CD14-positive monocyte (primary cell): ENCODE data around the gene CLDN24. TPM values are rescaled to one million over a fixed set of nuclear protein-coding genes. Genes with fewer than 3 reads are reported as not detected.

Experiments used
- DNase-seq, 3 donors: peaks; one replicate each; pipeline ENCODE4 v3.0.0-alpha.2; 2011 to 2022
- H2AFZ ChIP-seq: 2 replicates; pipeline ENCODE4 v1.6.0; 2012; ENCODE audit warnings: mild to moderate bottlenecking, low read depth, low read length, inconsistent platforms; ENCODE audit not compliant: insufficient read depth, poor library complexity, severe bottlenecking
- H3K27ac ChIP-seq, 2 donors: 1 replicate in 1 of 2; 2 replicates in 1 of 2; pipeline ENCODE4 v1.5.1; 2012 to 2013; ENCODE audit warnings: low read length in 2 of 2, control low read depth in 1 of 2, inconsistent platforms in 1 of 2, low read depth in 1 of 2, mild to moderate bottlenecking in 1 of 2
- H3K27me3 ChIP-seq, 2 donors: one replicate each; pipeline versions ENCODE4 v1.6.0 to v1.6.1; 2011 to 2013; ENCODE audit warnings: low read length in 2 of 2; ENCODE audit not compliant: control insufficient read depth in 2 of 2, insufficient read depth in 2 of 2
- H3K36me3 ChIP-seq, 2 donors: replicated peaks in 1 of 2; 1 replicate in 1 of 2; 2 replicates in 1 of 2; pipeline versions ENCODE4 v1.5.1 to v1.6.1; 2012 to 2013; ENCODE audit warnings: low read length in 2 of 2, control low read depth in 1 of 2, inconsistent platforms in 1 of 2, mild to moderate bottlenecking in 1 of 2; ENCODE audit not compliant: insufficient read depth in 2 of 2, control insufficient read depth in 1 of 2
- H3K4me1 ChIP-seq, 2 donors: 1 replicate in 1 of 2; 2 replicates in 1 of 2; pipeline versions ENCODE4 v1.5.1 to v1.6.1; 2012 to 2013; ENCODE audit warnings: low read length in 2 of 2, control low read depth in 1 of 2, inconsistent platforms in 1 of 2, mild to moderate bottlenecking in 1 of 2, moderate library complexity in 1 of 2; ENCODE audit not compliant: insufficient read depth in 2 of 2, control insufficient read depth in 1 of 2
- H3K4me2 ChIP-seq: replicated peaks from 2 replicates; pipeline ENCODE3; 2012; ENCODE audit warnings: low read length, moderate library complexity, mild to moderate bottlenecking; ENCODE audit not compliant: poor library complexity, severe bottlenecking; ENCODE audit errors: extremely low read depth
- H3K4me3 ChIP-seq, 3 experiments: fragments of 200-600 bp in 1 of 3; sonication (generic) in 1 of 3; replicated peaks in 1 of 3; 1 replicate in 2 of 3; 2 replicates in 1 of 3; pipeline ENCODE4 v1.5.1; 2011 to 2013; ENCODE audit warnings: low read length in 3 of 3, mild to moderate bottlenecking in 3 of 3, control low read depth in 2 of 3, low read depth in 2 of 3, inconsistent platforms in 1 of 3, moderate library complexity in 1 of 3
- H3K79me2 ChIP-seq: 2 replicates; pipeline ENCODE4 v1.6.0; 2012; ENCODE audit warnings: mild to moderate bottlenecking, control low read depth, inconsistent platforms, low read length, moderate library complexity; ENCODE audit not compliant: insufficient read depth
- H3K9ac ChIP-seq: 2 replicates; pipeline ENCODE4 v1.6.0; 2017; ENCODE audit warnings: low read length, mild to moderate bottlenecking; ENCODE audit not compliant: insufficient read depth, poor library complexity, severe bottlenecking
- H3K9me3 ChIP-seq, 2 donors: replicated peaks in 1 of 2; 1 replicate in 1 of 2; 2 replicates in 1 of 2; pipeline versions ENCODE4 v1.5.1 to v1.6.1; 2012 to 2013; ENCODE audit warnings: low read length in 2 of 2, control low read depth in 1 of 2; ENCODE audit not compliant: control insufficient read depth in 1 of 2, insufficient read depth in 1 of 2
- H4K20me1 ChIP-seq: 2 replicates; pipeline ENCODE4 v1.6.0; 2012; ENCODE audit warnings: mild to moderate bottlenecking, low read length, control low read depth, moderate library complexity; ENCODE audit not compliant: insufficient read depth
- H3K27ac Mint-ChIP-seq, 7 donors: one replicate each; pipeline ENCODE4 v1.8.0; 2020; ENCODE audit warnings: mild to moderate bottlenecking in 7 of 7, mixed read lengths in 7 of 7, moderate library complexity in 6 of 7, inconsistent platforms in 2 of 7
- H3K27me3 Mint-ChIP-seq, 3 donors: one replicate each; pipeline ENCODE4 v1.8.0; 2021 to 2022; ENCODE audit warnings: low read depth in 3 of 3, mild to moderate bottlenecking in 3 of 3, mixed read lengths in 3 of 3, moderate library complexity in 3 of 3, inconsistent platforms in 1 of 3
- H3K36me3 Mint-ChIP-seq, 2 donors: one replicate each; pipeline ENCODE4 v1.8.0; 2020; ENCODE audit warnings: mixed read lengths in 2 of 2, inconsistent platforms in 1 of 2, mild to moderate bottlenecking in 1 of 2
- H3K4me1 Mint-ChIP-seq: one replicate; pipeline ENCODE4 v1.8.0; 2020; ENCODE audit warnings: mild to moderate bottlenecking, mixed read lengths
- H3K4me3 Mint-ChIP-seq, 2 donors: one replicate each; pipeline ENCODE4 v1.8.0; 2020; ENCODE audit warnings: mild to moderate bottlenecking in 2 of 2, mixed read lengths in 2 of 2, moderate library complexity in 1 of 2
- H3K9me3 Mint-ChIP-seq, 7 donors: one replicate each; pipeline ENCODE4 v1.8.0; 2020 to 2022; ENCODE audit warnings: mixed read lengths in 7 of 7, mild to moderate bottlenecking in 6 of 7, moderate library complexity in 6 of 7, inconsistent platforms in 2 of 7
- CTCF ChIP-seq: fragments of 200-600 bp; IDR thresholded peaks from one replicate; pipeline ENCODE4 v1.8.0; 2022; ENCODE audit warnings: antibody characterized with exemption, mild to moderate bottlenecking
- WGBS: methylation state at CpG from one replicate; pipeline ENCODE4 v1.1.5; 2013; ENCODE audit warnings: missing lambda C conversion rate; ENCODE audit not compliant: insufficient coverage; 5-methylcytosine and 5-hydroxymethylcytosine counted together
- intact Hi-C, 2 donors: fragments of 100-400 bp; cut with micrococcal nuclease; formaldehyde crosslinking; loops; one replicate each; pipeline versions ENCODE4 v1.15.0 to v1.15.1; 2023
- polyA plus RNA-seq, 3 donors: library from polyadenylated mRNA; depleted of rRNA in 1 of 3; unstranded in 2 of 3; stranded (reverse) in 1 of 3; fragments of 300-500 nt in 2 of 3; fragments of >200 nt in 1 of 3; fragmentation: Illumina TruSeq in 2 of 3; gene quantifications; 1 replicate in 2 of 3; 2 replicates in 1 of 3; pipeline ENCODE4 v1.2.3, GENCODE V29; 2012 to 2021

CLDN24 gene
- polyA plus RNA-seq, 3 donors = not detected

GRCh38 chr4:183306811-183307210 lies 15.4 kb downstream of the CLDN24 start:
- H3K4me2 ChIP-seq = no peak overlapping the region

GRCh38 chr4:183304538-183304937 lies 17.7 kb downstream of the CLDN24 start:
- Mint-ChIP-seq H3K27ac (no peak overlapping the region), H3K36me3 (peaks cover 0 to 2% of the 10 kb centered on the region in 2 donors), H3K4me3 (no peak overlapping the region), H3K4me1 (peaks cover 3% of the 10 kb centered on the region), H3K9me3 (no peaks in the 10 kb centered on the region), H3K27me3 (no peaks in the 10 kb centered on the region)
- H2AFZ ChIP-seq = no peak overlapping the region
- no peaks in the 10 kb centered on the region for H4K20me1 ChIP-seq
- intact Hi-C loops = no loop called here
- no peak overlapping the region for H3K4me2 ChIP-seq
- no peak for DNase-seq
- no peak overlapping the region for H3K9ac ChIP-seq
- no peaks in the 10 kb centered on the region for H3K79me2 ChIP-seq
- no peaks in the 10 kb centered on the region for H3K27me3 ChIP-seq
- no peak for TF ChIP-seq CTCF
- no peaks in the 10 kb centered on the region for H3K36me3 ChIP-seq
- H3K9me3 ChIP-seq = no peaks in the 10 kb centered on the region
- no peak overlapping the region for H3K27ac ChIP-seq
- WGBS = no CpG with 5 or more reads among the region's 2 CpGs
- no peaks in the 10 kb centered on the region for H3K4me1 ChIP-seq
- no peak overlapping the region for H3K4me3 ChIP-seq

More at GRCh38 chr4:183306811-183307210, 15.4 kb downstream of the CLDN24 start:
- Histone ChIP-seq H3K79me2 (no peaks in the 10 kb centered on the region), H2AFZ (no peak overlapping the region), H4K20me1 (no peaks in the 10 kb centered on the region), H3K27me3 (no peaks in the 10 kb centered on the region), H3K9me3 (no peaks in the 10 kb centered on the region), H3K36me3 (no peaks in the 10 kb centered on the region), H3K4me3 (no peak overlapping the region), H3K27ac (no peak overlapping the region), H3K9ac (no peak overlapping the region), H3K4me1 (no peaks in the 10 kb centered on the region)
- H3K4me3 Mint-ChIP-seq = no peak overlapping the region
- H3K27ac Mint-ChIP-seq = no peak overlapping the region
- intact Hi-C loops = no loop called here
- TF ChIP-seq CTCF = no peak
- H3K36me3 Mint-ChIP-seq = peaks cover 0 to 2% of the 10 kb centered on the region in 2 donors
- DNase-seq = no peak
- H3K9me3 Mint-ChIP-seq = no peaks in the 10 kb centered on the region
- no peaks in the 10 kb centered on the region for H3K27me3 Mint-ChIP-seq
- 100% methylated on average over 1 of the region's 3 CpGs for WGBS
- H3K4me1 Mint-ChIP-seq = peaks cover 3% of the 10 kb centered on the region
